ENCODE data around the gene PLEKHA5. TPM values are rescaled to one million over a fixed set of nuclear protein-coding genes. Genes with fewer than 3 reads are reported as not detected.
"Not testable (repeated sequence)": the region's sequence is repeated elsewhere in the genome, so short reads cannot be mapped to it uniquely, and the experiment has no call there.

PLEKHA5 gene
- total RNA-seq, 4 donors from 2014 or later = 26.9 to 78.0 (median 39.6) TPM

DNA sequence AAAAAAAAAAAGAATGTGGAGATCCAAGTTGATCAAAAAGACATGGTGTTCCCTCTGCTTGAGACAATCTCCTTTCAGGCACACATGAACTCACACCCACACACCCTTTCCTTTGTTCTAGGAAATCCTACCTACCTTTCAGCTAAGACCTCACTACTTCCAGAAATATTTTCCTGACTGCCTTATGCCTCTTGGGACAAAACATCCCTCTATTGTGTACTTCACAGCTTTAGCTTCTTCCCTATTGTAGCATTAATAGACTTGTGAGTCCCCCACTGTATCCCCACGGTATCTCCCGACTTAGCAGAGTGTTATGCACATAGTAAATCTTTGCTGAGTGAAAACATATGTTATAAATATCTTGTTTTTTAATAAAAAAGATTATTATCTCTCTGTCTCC lies 264.9 kb downstream of the PLEKHA5 start:
- H3K27me3 ChIP-seq = no peaks in the 10 kb centered on the region
- H3K27ac ChIP-seq = no peak overlapping the region
- H3K4me1 ChIP-seq = no peaks in the 10 kb centered on the region
- H3K4me3 ChIP-seq = no peak overlapping the region
- DNase-seq = no peak
- no peaks in the 10 kb centered on the region for H3K36me3 ChIP-seq
- WGBS, 2 donors (ENCODE audit: low coverage in 1 of 2) = 72 to 93% methylated on average over 2 of the region's 2 CpGs
- intact Hi-C loops (cut with DNase I; ENCODE audit: low total_unique reads) = no loop called here
- H3K9me3 ChIP-seq = no peaks in the 10 kb centered on the region
- in situ Hi-C loops (cut with MboI; ENCODE audit: low pct_ligation_motif_present in 1 of 4, low pct_unique_long_range_greater_than_20kb in 1 of 4, low sequenced_read_pairs in 3 of 4) = no loop called here
- TF ChIP-seq POLR2AphosphoS5 (IDR thresholded peaks at IDR 0.05) = no peak
- TF ChIP-seq CTCF (IDR thresholded peaks at IDR 0.05) = no peak
- TF ChIP-seq EP300 (IDR thresholded peaks at IDR 0.05; ENCODE audit: low read depth) = no peak
- TF ChIP-seq POLR2A (IDR thresholded peaks at IDR 0.05) = no peak

DNA sequence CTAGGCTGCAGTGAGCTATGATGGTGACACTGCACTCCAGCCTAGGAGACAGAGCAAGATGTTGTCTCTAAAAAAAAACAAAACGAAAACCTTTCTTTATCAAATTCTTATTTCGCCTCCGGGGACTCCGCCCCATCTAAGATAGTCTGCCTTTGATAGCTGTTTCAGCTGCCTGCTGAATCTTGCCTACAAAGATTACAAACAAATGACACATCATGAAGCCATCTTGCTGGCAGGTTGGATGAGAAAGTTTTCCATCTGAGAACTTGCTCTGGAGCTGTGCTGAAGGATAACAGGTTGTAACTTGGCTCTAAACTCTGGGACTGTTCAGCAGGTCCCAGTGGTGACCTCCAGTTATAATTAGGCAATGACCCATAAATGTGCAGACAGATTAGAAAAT lies 268.0 kb downstream of the PLEKHA5 start:
- TF ChIP-seq POLR2A (IDR thresholded peaks at IDR 0.05) (no peak), POLR2AphosphoS5 (IDR thresholded peaks at IDR 0.05) (no peak), EP300 (IDR thresholded peaks at IDR 0.05; ENCODE audit: low read depth) (no peak), CTCF (IDR thresholded peaks at IDR 0.05) (no peak)
- Histone ChIP-seq H3K4me1 (no peaks in the 10 kb centered on the region), H3K4me3 (no peak overlapping the region), H3K36me3 (no peaks in the 10 kb centered on the region), H3K27me3 (no peaks in the 10 kb centered on the region), H3K27ac (no peak overlapping the region), H3K9me3 (no peaks in the 10 kb centered on the region)
- DNase-seq = no peak
- intact Hi-C loops (cut with DNase I; ENCODE audit: low total_unique reads) = no loop called here
- WGBS, 2 donors (ENCODE audit: low coverage in 1 of 2) = 85 to 93% methylated on average over 4 of the region's 4 CpGs
- in situ Hi-C loops (cut with MboI; ENCODE audit: low pct_ligation_motif_present in 1 of 4, low pct_unique_long_range_greater_than_20kb in 1 of 4, low sequenced_read_pairs in 3 of 4) = no loop called here

GRCh38 chr12:19398376-19399363 lies 269.1 kb downstream of the PLEKHA5 start:
- H3K27me3 ChIP-seq = no peaks in the 10 kb centered on the region
- no peak overlapping the region for H3K4me3 ChIP-seq
- H3K36me3 ChIP-seq = no peaks in the 10 kb centered on the region
- no peak for TF ChIP-seq CTCF (IDR thresholded peaks at IDR 0.05)
- H3K9me3 ChIP-seq = no peaks in the 10 kb centered on the region
- no peak for DNase-seq
- in situ Hi-C loops (cut with MboI; ENCODE audit: low pct_ligation_motif_present in 1 of 4, low pct_unique_long_range_greater_than_20kb in 1 of 4, low sequenced_read_pairs in 3 of 4) = no loop called here
- intact Hi-C loops (cut with DNase I; ENCODE audit: low total_unique reads) = no loop called here
- H3K27ac ChIP-seq = no peak overlapping the region
- 51 to 81% methylated on average over 2 to 6 of the region's 6 CpGs for WGBS, 2 donors (ENCODE audit: low coverage in 1 of 2)
- no peaks in the 10 kb centered on the region for H3K4me1 ChIP-seq

DNA sequence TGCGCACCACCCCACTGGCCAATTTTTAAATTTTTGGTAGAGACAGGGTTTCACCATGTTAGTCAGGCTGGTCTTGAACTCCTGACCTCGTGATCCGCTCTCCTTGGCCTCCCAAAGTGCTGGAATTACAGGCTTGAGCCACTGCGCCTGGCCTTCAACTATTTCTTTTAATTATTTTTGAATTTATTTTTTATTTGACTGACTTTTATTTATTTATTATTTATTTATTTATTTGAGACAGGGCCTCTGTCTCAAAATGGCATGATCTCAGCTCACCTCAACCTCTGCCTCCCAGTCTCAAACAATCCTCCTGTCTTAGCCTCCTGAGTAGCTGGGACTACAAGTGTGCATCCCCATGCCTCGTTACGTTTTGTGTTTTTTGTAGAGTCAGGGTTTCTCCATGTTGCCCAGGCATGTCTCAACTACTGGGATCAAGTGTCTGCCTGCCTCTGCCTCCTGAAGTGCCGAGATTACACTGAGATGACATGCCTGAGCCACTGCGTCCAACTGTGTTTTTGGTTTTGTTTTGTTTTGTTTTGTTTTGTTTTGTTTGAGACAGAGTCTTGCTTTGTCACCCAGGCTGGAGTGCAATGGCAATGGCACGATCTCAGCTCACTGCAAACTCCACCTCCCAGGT lies 271.2 kb downstream of the PLEKHA5 start:
- H3K4me1 ChIP-seq; DNase-seq; H3K36me3 ChIP-seq; H3K9me3 ChIP-seq; H3K27ac ChIP-seq; in situ Hi-C loops (cut with MboI; ENCODE audit: low pct_ligation_motif_present in 1 of 4, low pct_unique_long_range_greater_than_20kb in 1 of 4, low sequenced_read_pairs in 3 of 4); intact Hi-C loops (cut with DNase I; ENCODE audit: low total_unique reads); H3K4me3 ChIP-seq; H3K27me3 ChIP-seq: not testable (repeated sequence)
- WGBS, 2 donors (ENCODE audit: low coverage in 1 of 2) = 89% methylated on average over 4 to 9 of the region's 9 CpGs
